DMS153 (cell line): ENCODE results near the gene SASS6.
A peak's percentile ranks its signal among the peaks of the same experiment; 100 is the strongest.

Source experiments
- DNase-seq: peaks from one replicate; lab custom pipeline; 2025; lab: John Stamatoyannopoulos, UW

Gene SASS6, protein sequence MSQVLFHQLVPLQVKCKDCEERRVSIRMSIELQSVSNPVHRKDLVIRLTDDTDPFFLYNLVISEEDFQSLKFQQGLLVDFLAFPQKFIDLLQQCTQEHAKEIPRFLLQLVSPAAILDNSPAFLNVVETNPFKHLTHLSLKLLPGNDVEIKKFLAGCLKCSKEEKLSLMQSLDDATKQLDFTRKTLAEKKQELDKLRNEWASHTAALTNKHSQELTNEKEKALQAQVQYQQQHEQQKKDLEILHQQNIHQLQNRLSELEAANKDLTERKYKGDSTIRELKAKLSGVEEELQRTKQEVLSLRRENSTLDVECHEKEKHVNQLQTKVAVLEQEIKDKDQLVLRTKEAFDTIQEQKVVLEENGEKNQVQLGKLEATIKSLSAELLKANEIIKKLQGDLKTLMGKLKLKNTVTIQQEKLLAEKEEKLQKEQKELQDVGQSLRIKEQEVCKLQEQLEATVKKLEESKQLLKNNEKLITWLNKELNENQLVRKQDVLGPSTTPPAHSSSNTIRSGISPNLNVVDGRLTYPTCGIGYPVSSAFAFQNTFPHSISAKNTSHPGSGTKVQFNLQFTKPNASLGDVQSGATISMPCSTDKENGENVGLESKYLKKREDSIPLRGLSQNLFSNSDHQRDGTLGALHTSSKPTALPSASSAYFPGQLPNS

DNA sequence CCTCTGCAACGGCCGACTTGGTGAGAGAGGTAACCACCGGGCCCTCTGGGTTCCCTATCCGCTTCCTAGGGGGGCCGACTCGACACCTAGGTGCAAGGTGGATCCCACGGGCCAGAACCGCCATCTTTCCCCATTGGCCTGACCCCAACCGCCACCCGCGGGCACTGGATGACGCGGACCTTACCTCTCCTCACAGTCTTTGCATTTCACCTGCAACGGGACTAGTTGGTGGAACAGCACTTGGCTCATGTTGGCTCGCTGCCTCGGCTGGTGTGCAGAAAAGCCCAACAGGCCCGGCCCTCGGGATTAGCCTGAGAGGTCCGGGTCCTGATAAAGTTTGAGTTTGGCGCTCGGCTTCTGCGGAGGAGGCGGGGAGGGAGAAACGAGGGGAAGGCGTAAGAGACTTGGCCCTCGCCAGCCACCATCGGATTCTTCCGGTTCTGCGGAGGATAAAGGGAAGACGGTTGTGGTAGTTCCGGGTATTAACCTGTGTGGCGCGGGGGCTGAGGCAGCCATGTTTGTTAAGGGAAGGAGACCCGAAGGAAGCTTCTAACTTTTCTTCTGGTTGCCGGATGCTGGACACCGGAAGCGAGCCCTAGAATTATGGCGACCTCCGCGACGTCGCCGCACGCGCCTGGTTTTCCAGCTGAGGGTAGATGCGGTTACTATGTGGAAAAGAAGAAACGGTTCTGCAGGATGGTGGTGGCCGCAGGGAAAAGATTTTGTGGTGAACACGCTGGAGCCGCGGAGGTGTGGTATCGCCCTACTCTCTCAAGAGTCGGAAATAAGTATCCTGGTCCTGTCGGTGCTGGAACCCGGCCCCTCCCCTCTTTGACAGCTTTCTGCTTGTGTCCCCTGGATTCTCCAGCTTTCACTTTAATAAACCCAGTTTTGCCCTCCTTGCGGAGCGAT, at the start of gene SASS6, which contains the start of gene TRMT13:
TSS of gene SASS6 (minus strand) at position 365 of the 912 bp plus-strand sequence. CDS start at position 249, 116 bp downstream.
TSS of gene TRMT13 (plus strand) at position 598 of the 912 bp plus-strand sequence. CDS start at position 604, 6 bp downstream.
- DNase-seq, result peak; percentile 96

DNA sequence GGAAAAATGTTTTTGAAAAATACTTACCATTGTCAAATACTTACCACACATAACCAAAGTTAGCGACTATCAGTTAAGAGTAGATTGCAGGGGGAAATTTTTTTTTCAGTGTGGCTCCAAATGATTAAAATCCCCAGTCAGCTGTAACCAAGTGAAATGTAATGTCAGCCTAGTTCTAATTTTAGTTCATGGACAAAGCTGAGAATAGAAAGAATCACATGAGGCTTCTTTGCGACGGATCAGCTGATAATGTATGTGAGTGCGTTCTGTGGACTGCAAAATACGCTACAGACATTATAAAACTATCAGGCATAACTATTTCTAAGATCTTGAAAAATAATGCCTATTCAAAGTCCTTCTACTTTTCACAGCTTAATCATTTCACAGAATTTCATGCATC, 45.4 kb upstream of the SASS6 start, which contains the start of gene LRRC39:
TSS of gene LRRC39 (minus strand) at position 166 of the 400 bp plus-strand sequence. CDS start 9,740 bp downstream, outside the sequence.
- DNase-seq, result no peak

DNA sequence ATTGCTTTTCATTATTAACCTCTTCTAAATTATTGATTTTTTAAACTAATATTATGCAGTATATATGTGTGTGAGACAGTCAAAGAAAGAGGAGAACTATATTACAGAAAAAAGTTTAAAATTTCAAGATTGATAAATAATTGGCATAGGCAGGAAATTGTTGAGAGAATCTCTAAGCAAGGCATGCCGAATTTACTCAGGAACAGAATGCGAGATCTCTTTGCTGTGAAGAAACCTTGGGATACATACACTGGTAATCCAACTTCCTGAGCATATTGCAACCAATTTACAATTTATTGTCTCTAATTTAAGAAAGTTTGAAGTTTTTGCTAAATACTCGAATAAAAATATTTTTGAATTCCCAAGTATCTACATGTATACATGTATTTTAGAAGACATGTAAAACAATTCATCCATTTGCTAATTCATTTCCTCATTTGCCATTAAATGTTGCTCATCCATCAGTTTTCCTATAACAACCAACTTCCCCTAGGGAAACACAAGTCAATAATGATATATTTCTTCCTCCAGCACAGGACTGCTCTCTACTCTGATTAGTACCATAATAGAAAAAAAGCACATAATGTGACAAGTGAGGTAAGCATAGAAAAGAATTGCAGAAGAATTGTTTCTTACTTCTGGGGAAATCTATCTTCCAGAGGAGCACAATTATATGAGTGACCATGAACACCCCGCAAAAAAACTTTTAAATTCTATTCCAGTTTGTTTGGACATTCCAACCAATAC, 44.7 kb upstream of the SASS6 start:
- DNase-seq, result no peak

GRCh38 chr1:100168051-100168450, 35.3 kb upstream of the SASS6 start:
- no peak for DNase-seq

- DNase-seq, result no peak
These were observed 32.0 kb upstream of the SASS6 start for GRCh38 chr1:100164702-100165101.

DNA sequence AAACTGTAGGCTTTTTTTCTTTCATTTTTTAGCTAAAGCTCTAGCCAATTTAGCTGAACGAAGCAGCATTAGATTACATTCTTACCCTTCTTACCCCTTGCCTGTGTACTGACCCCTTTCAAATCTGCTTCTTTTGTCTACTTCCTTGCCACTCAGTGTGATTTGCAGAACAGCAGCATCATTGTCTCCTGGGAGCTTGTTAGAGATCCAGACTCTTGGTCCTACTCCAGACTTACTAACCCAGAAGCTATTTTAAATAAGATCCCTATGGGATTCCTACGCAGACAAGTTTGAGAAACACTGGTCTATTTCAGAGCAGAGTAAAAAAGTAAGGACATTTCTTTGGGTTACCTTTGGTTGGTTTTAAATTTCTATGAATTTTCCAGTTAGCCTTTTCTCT, 31.5 kb upstream of the SASS6 start:
- no peak for DNase-seq

GRCh38 chr1:100162881-100163280, 30.2 kb upstream of the SASS6 start:
- DNase-seq, result no peak

GRCh38 chr1:100152271-100152670, 19.5 kb upstream of the SASS6 start:
- DNase-seq, result no peak

- DNase-seq, result no peak
These were observed 18.9 kb upstream of the SASS6 start for GRCh38 chr1:100151679-100152078.

- no peak for DNase-seq
These were observed 15.1 kb upstream of the SASS6 start for GRCh38 chr1:100147875-100148274.

GRCh38 chr1:100146958-100147357, 14.2 kb upstream of the SASS6 start:
- DNase-seq, result no peak

- DNase-seq, result no peak
These were observed 12.4 kb upstream of the SASS6 start for GRCh38 chr1:100145116-100145515.

DNA sequence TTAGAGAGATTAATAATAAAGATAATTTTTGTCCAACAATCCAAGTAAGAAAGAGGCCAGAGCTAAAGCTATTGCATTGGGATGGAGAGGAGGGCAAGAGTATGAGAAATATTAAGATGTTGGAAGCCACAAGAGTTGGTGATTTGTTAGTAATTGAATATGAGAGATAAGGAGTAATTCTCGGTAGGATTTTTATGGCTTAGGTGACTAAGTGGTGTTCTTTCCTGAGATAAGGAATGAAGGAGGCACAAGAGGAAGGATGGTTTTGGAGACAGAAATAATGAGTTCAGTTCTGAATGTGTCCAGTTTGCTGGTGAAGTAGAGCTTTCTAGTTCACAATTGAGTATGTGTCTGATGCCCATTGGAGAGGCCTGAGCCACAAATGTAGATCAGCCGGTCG, 9.6 kb upstream of the SASS6 start:
- DNase-seq, result no peak

- no peak for DNase-seq
These were observed 8.5 kb upstream of the SASS6 start for GRCh38 chr1:100141192-100141591.

DNA sequence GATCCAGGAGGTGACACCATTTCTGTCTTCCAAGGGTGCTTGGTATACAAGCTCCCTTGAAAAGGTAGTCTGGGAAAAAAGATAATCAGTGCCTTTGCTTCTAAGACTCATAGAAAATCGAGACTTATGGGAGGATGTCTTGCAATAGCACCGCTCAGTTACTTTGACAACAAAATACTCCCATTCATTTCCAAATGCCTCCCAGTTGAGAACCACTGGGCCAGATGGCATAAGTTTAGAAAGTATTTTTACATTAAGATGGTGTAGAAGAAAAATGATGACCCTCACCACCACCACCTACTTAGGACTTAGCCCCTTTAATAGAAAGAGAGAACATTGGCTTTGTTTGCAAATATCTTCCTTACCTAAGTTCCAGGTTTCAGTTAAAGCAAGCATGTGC, 4.9 kb upstream of the SASS6 start:
- no peak for DNase-seq

DNA sequence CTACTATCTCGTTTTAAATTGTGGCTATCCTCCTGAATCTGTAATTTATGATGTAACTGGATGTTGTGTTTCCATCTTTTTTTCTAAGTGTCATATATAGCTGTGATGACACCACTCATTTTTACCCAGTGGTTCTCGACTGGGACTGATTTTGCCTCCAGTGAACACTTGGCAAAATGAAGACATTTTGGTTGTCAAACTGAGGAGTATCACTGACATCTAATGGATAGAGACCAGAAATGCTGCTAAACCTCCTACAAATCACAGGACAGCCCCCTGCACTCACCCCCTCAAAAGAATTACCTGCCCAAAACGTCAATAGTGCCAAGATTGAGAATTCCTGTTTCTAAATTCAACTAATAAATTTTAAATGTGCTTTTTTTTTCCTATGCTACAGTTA, 2.1 kb upstream of the SASS6 start:
- DNase-seq, result no peak

DNA sequence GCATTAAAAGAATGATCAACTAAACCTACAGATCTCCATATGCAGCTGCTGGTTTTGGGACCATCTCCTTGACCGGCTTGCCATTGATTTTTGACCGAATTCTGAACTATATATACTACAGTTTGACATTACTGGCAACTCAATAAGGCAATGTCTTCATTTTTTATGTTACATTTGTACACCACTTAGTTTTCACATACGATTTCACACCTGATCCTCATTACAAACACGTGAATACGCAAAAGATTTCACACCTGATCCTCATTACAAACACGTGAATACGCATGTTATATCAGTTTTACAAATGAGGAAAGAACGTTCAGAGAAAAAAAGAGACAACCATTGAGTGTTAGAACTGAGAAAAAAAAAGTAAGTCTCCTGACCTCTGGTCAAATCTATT, 1.1 kb downstream of the SASS6 start:
- no peak for DNase-seq

DNA sequence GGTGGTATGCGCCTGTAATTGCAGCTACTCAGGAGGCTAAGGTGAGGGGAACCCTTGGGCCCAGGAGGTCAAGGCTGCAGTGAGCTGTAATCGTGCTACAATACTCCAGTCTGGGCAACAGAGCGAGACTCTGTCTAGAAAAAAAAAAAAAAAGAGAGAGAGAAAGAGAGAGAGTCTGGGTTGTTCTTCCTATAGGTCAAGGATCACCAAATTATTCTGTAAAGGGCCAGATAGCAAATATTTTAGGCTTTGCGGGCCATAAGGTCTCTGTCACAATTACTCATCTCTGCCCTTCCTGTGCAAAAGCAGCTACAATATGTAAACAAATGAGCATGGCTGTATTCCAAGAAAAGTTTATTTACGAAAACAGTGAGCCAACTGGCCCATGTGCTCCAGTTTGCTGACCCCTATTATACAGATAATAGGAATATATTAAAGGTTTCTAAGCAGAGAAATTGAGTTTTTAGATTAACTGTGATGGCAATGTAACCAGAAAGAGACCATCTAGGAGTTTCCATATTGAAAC, 2.1 kb downstream of the SASS6 start:
- DNase-seq, result no peak

DNA sequence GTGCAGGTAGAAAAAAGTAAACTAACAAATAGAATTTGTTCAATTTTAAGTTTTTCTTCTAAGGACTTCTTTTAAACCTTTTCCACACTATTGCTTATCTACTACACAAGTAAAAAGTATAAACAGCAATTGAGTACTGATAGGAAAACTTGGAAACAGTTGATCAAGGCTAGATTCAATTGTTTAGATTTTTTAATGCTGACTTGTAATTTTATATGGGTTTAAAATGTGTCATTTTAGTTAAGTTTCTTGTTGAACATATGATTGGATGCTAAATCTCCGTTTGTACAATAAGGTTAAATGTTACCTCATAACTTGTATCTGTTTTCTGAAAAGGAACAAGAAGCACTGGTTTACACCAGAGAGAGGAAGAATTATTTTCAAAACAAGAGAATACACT, 5.5 kb downstream of the SASS6 start:
- no peak for DNase-seq

DNA sequence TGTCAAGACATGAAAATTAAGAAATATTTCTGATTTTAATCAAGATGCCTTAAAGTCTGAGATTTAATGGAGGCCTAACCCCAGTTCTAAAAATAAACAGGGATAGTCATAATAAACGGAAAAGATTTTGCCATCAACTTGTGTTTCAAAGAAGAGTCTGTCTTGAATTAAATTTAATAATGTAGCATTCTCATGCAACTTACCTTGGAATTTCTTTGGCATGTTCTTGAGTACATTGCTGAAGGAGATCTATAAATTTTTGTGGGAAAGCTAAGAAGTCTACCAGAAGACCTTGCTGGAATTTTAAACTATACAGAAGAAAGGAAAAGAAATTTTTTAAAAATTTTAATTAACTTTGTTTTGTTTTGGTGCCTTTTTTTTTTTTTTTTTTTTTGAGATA, 10.6 kb downstream of the SASS6 start:
- DNase-seq, result no peak

DNA sequence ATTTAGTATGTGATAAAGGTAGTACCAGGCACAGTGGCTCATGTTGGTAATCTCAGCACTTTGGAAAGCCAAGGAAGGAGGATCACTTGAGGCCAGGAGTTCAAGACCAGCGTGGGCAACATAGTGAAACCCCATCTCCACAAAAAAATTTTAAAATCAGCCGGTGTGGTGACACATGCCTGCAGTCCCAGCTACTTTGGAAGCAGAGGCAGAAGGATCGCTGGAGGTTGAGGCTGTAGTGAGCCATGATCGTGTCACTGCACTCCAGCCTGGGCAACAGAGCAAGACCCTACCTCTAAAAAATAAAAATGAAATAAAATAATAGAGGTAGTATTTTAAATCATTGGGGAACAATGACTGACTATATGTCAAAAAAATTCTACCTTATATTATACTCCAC, 17.2 kb downstream of the SASS6 start:
- no peak for DNase-seq
